Stimulated activated naive CD8-positive, alpha-beta T cell treated with anti-CD3 and anti-CD28 coated beads, Interleukin-15, Interleukin-2, amounts not matched to agents 100 ng/mL and 50 ng/mL, for 24 hours (primary cell): ENCODE data around the gene CCDC12.

Experiments
- H3K27ac Mint-ChIP-seq: one replicate; pipeline ENCODE4 v1.8.0; 2021; ENCODE audit warnings: mild to moderate bottlenecking, mixed read lengths
- H3K27me3 Mint-ChIP-seq: one replicate; pipeline ENCODE4 v1.8.0; 2021; ENCODE audit warnings: mixed read lengths
- H3K36me3 Mint-ChIP-seq: one replicate; pipeline ENCODE4 v1.8.0; 2021; ENCODE audit warnings: low read depth, mixed read lengths
- H3K4me1 Mint-ChIP-seq: one replicate; pipeline ENCODE4 v1.8.0; 2021; ENCODE audit warnings: low read depth, mixed read lengths
- H3K4me3 Mint-ChIP-seq: one replicate; pipeline ENCODE4 v1.8.0; 2021; ENCODE audit warnings: mild to moderate bottlenecking, mixed read lengths
- H3K9me3 Mint-ChIP-seq: one replicate; pipeline ENCODE4 v1.8.0; 2021; ENCODE audit warnings: mixed read lengths

Gene CCDC12

GRCh38 chr3:46935989-46936558, 40.5 kb downstream of the CCDC12 start:
- Mint-ChIP-seq H3K4me1 (peaks cover 84% of the 10 kb centered on the region), H3K9me3 (no peaks in the 10 kb centered on the region), H3K4me3 (no peak overlapping the region), H3K27ac (peak overlapping the region; percentile 52), H3K27me3 (no peaks in the 10 kb centered on the region), H3K36me3 (peaks cover 49% of the 10 kb centered on the region)

GRCh38 chr3:46935168-46935858, 41.2 kb downstream of the CCDC12 start:
- Mint-ChIP-seq H3K4me3 (no peak overlapping the region), H3K4me1 (peaks cover 86% of the 10 kb centered on the region), H3K9me3 (no peaks in the 10 kb centered on the region), H3K36me3 (peaks cover 50% of the 10 kb centered on the region), H3K27ac (peak overlapping the region; percentile 81), H3K27me3 (no peaks in the 10 kb centered on the region)

- Mint-ChIP-seq H3K4me3 (no peak overlapping the region), H3K36me3 (peaks cover 44% of the 10 kb centered on the region), H3K27me3 (no peaks in the 10 kb centered on the region), H3K9me3 (no peaks in the 10 kb centered on the region), H3K4me1 (peaks cover 85% of the 10 kb centered on the region), H3K27ac (no peak overlapping the region)
These were observed 41.9 kb downstream of the CCDC12 start for GRCh38 chr3:46934498-46935167.

GRCh38 chr3:46934072-46934471, 42.5 kb downstream of the CCDC12 start:
- Mint-ChIP-seq H3K36me3 (peaks cover 44% of the 10 kb centered on the region), H3K27ac (no peak overlapping the region), H3K4me1 (peaks cover 85% of the 10 kb centered on the region), H3K4me3 (no peak overlapping the region), H3K27me3 (no peaks in the 10 kb centered on the region), H3K9me3 (no peaks in the 10 kb centered on the region)

- H3K9me3 Mint-ChIP-seq = no peaks in the 10 kb centered on the region
- peaks cover 46% of the 10 kb centered on the region for H3K36me3 Mint-ChIP-seq
- peak overlapping the region; percentile 58 for H3K27ac Mint-ChIP-seq
- no peak overlapping the region for H3K4me3 Mint-ChIP-seq
- no peaks in the 10 kb centered on the region for H3K27me3 Mint-ChIP-seq
- H3K4me1 Mint-ChIP-seq = peaks cover 87% of the 10 kb centered on the region
These were observed 43.3 kb downstream of the CCDC12 start for GRCh38 chr3:46933261-46933660.

GRCh38 chr3:46932455-46933225, 43.9 kb downstream of the CCDC12 start:
- H3K9me3 Mint-ChIP-seq = no peaks in the 10 kb centered on the region
- peak overlapping the region; percentile 36 for H3K27ac Mint-ChIP-seq
- no peaks in the 10 kb centered on the region for H3K27me3 Mint-ChIP-seq
- peaks cover 87% of the 10 kb centered on the region for H3K4me1 Mint-ChIP-seq
- H3K4me3 Mint-ChIP-seq = no peak overlapping the region
- H3K36me3 Mint-ChIP-seq = peaks cover 42% of the 10 kb centered on the region

GRCh38 chr3:46931631-46932331, 44.8 kb downstream of the CCDC12 start:
- Mint-ChIP-seq H3K4me3 (no peak overlapping the region), H3K9me3 (no peaks in the 10 kb centered on the region), H3K4me1 (peaks cover 94% of the 10 kb centered on the region), H3K36me3 (peaks cover 45% of the 10 kb centered on the region), H3K27ac (peak overlapping the region; percentile 15), H3K27me3 (no peaks in the 10 kb centered on the region)

- peaks cover 91% of the 10 kb centered on the region for H3K4me1 Mint-ChIP-seq
- H3K4me3 Mint-ChIP-seq = no peak overlapping the region
- no peaks in the 10 kb centered on the region for H3K27me3 Mint-ChIP-seq
- H3K27ac Mint-ChIP-seq = peak overlapping the region; percentile 15
- no peaks in the 10 kb centered on the region for H3K9me3 Mint-ChIP-seq
- peaks cover 37% of the 10 kb centered on the region for H3K36me3 Mint-ChIP-seq
These were observed 45.6 kb downstream of the CCDC12 start for GRCh38 chr3:46930945-46931403.

GRCh38 chr3:46930166-46930944, 46.2 kb downstream of the CCDC12 start:
- Mint-ChIP-seq H3K9me3 (no peaks in the 10 kb centered on the region), H3K27ac (peak overlapping the region; percentile 41), H3K36me3 (peaks cover 37% of the 10 kb centered on the region), H3K4me1 (peaks cover 87% of the 10 kb centered on the region), H3K4me3 (no peak overlapping the region), H3K27me3 (no peaks in the 10 kb centered on the region)

GRCh38 chr3:46929324-46929723, 47.2 kb downstream of the CCDC12 start:
- Mint-ChIP-seq H3K27me3 (no peaks in the 10 kb centered on the region), H3K4me1 (peaks cover 77% of the 10 kb centered on the region), H3K4me3 (no peak overlapping the region), H3K27ac (peak overlapping the region; percentile 57), H3K9me3 (no peaks in the 10 kb centered on the region), H3K36me3 (peaks cover 39% of the 10 kb centered on the region)

GRCh38 chr3:46928282-46928681, 48.3 kb downstream of the CCDC12 start:
- H3K27me3 Mint-ChIP-seq = no peaks in the 10 kb centered on the region
- peaks cover 70% of the 10 kb centered on the region for H3K4me1 Mint-ChIP-seq
- peaks cover 44% of the 10 kb centered on the region for H3K36me3 Mint-ChIP-seq
- peak overlapping the region; percentile 46 for H3K27ac Mint-ChIP-seq
- H3K4me3 Mint-ChIP-seq = no peak overlapping the region
- no peaks in the 10 kb centered on the region for H3K9me3 Mint-ChIP-seq

GRCh38 chr3:46927718-46928073, 48.8 kb downstream of the CCDC12 start:
- Mint-ChIP-seq H3K36me3 (peaks cover 50% of the 10 kb centered on the region), H3K4me3 (peak overlapping the region; percentile 36), H3K4me1 (peaks cover 65% of the 10 kb centered on the region), H3K27ac (peak overlapping the region; percentile 62), H3K27me3 (no peaks in the 10 kb centered on the region), H3K9me3 (no peaks in the 10 kb centered on the region)

- no peaks in the 10 kb centered on the region for H3K9me3 Mint-ChIP-seq
- peak overlapping the region; percentile 36 for H3K4me3 Mint-ChIP-seq
- peaks cover 54% of the 10 kb centered on the region for H3K36me3 Mint-ChIP-seq
- H3K27me3 Mint-ChIP-seq = no peaks in the 10 kb centered on the region
- H3K4me1 Mint-ChIP-seq = peaks cover 59% of the 10 kb centered on the region
- H3K27ac Mint-ChIP-seq = peak overlapping the region; percentile 62
These were observed 49.5 kb downstream of the CCDC12 start for GRCh38 chr3:46926871-46927717.
